GM23338 (cell line): ENCODE data around the gene PGM3. TPM values are rescaled to one million over a fixed set of nuclear protein-coding genes. Genes with fewer than 3 reads are reported as not detected.

Source experiments
- ATAC-seq: fragments of 200-7000 bp; cut with Tn5 transposase; 3 replicates; pipeline ENCODE4 v1.9.1; 2020
- DNase-seq: peaks from one replicate; pipeline ENCODE4 v3.0.0-alpha.2; 2015; ENCODE audit warnings: low spot score
- H2AFZ ChIP-seq: fragments of 200-600 bp; sonication (generic); 2 replicates; pipeline ENCODE4 v1.8.0; 2016; ENCODE audit warnings: antibody characterized with exemption, mild to moderate bottlenecking, moderate library complexity
- H3F3A ChIP-seq: fragments of 200-600 bp; sonication (generic); replicated peaks from 2 replicates; pipeline ENCODE4 v1.8.0; 2017; ENCODE audit warnings: antibody characterized with exemption, mixed run types, low read depth
- H3K27ac ChIP-seq: fragments of 200-600 bp; sonication (generic); 2 replicates; pipeline ENCODE4 v1.6.1; 2016; ENCODE audit warnings: low read depth
- H3K27me3 ChIP-seq: fragments of 200-600 bp; sonication (generic); 2 replicates; pipeline ENCODE4 v1.8.0; 2016; ENCODE audit warnings: mild to moderate bottlenecking, mixed run types, moderate library complexity; ENCODE audit not compliant: insufficient read depth
- H3K36me3 ChIP-seq: fragments of 200-600 bp; sonication (generic); 2 replicates; pipeline ENCODE4 v1.8.0; 2016; ENCODE audit warnings: mild to moderate bottlenecking; ENCODE audit not compliant: insufficient read depth
- H3K4me1 ChIP-seq: fragments of 200-600 bp; sonication (generic); 2 replicates; pipeline ENCODE4 v1.8.0; 2016; ENCODE audit warnings: mild to moderate bottlenecking, moderate library complexity; ENCODE audit not compliant: insufficient read depth
- H3K4me2 ChIP-seq: fragments of 200-600 bp; sonication (generic); 2 replicates; pipeline ENCODE4 v1.7.1; 2017; ENCODE audit warnings: mixed run types
- H3K4me3 ChIP-seq: fragments of 200-600 bp; sonication (generic); 2 replicates; pipeline ENCODE4 v1.6.1; 2016; ENCODE audit warnings: mixed run types
- H3K79me2 ChIP-seq: fragments of 200-600 bp; sonication (generic); replicated peaks from 2 replicates; pipeline ENCODE4 v1.8.0; 2017; ENCODE audit warnings: mild to moderate bottlenecking; ENCODE audit not compliant: insufficient read depth
- H3K9me2 ChIP-seq: fragments of 200-600 bp; sonication (generic); 2 replicates; pipeline ENCODE4 v1.8.0; 2017; ENCODE audit not compliant: insufficient read depth
- H4K20me1 ChIP-seq: fragments of 200-600 bp; sonication (generic); replicated peaks from 2 replicates; pipeline ENCODE4 v1.8.0; 2017; ENCODE audit warnings: mild to moderate bottlenecking; ENCODE audit not compliant: insufficient read depth
- H3K27ac Mint-ChIP-seq: 2 replicates; pipeline ENCODE4 v1.8.0; 2020; ENCODE audit warnings: inconsistent platforms, mild to moderate bottlenecking, moderate library complexity, mixed read lengths
- H3K27me3 Mint-ChIP-seq: 3 replicates; pipeline ENCODE4 v1.8.0; 2022; ENCODE audit warnings: low read depth, mild to moderate bottlenecking, moderate library complexity, mixed read lengths, inconsistent platforms; ENCODE audit not compliant: insufficient read depth, poor library complexity
- H3K36me3 Mint-ChIP-seq: 3 replicates; pipeline ENCODE4 v1.8.0; 2021; ENCODE audit warnings: low read depth, mild to moderate bottlenecking, inconsistent platforms, moderate library complexity, mixed read lengths
- H3K4me1 Mint-ChIP-seq: 3 replicates; pipeline ENCODE4 v1.8.0; 2020; ENCODE audit warnings: mild to moderate bottlenecking, inconsistent platforms, mixed read lengths
- H3K4me3 Mint-ChIP-seq: 3 replicates; pipeline ENCODE4 v1.8.0; 2021; ENCODE audit warnings: moderate library complexity, mild to moderate bottlenecking, inconsistent platforms, mixed read lengths
- H3K9me3 Mint-ChIP-seq: 3 replicates; pipeline ENCODE4 v1.8.0; 2020; ENCODE audit warnings: moderate library complexity, mild to moderate bottlenecking, inconsistent platforms, mixed read lengths
- CREB1 ChIP-seq: fragments of 250-450 bp; sonication (Bioruptor Pico); IDR thresholded peaks from 2 replicates; pipeline ENCODE4 v1.5.0; 2020; ENCODE audit warnings: low read depth, mild to moderate bottlenecking, moderate library complexity
- EZH2 ChIP-seq: fragments of 200-600 bp; sonication (generic); IDR thresholded peaks from one replicate; pipeline ENCODE4 v1.8.0; 2017; ENCODE audit warnings: antibody characterized with exemption, mild to moderate bottlenecking, low read depth; ENCODE audit not compliant: unreplicated experiment
- EZH2phosphoT487 ChIP-seq: fragments of 200-600 bp; sonication (generic); IDR thresholded peaks from one replicate; pipeline ENCODE4 v1.8.1; 2018; ENCODE audit warnings: antibody characterized with exemption; ENCODE audit not compliant: unreplicated experiment
- POLR2AphosphoS5 ChIP-seq: IDR thresholded peaks from 2 replicates; pipeline ENCODE4 v1.6.1; 2016; ENCODE audit warnings: antibody characterized with exemption, low read depth
- STAT1 ChIP-seq: IDR thresholded peaks from one replicate; pipeline ENCODE4 v1.6.1; 2016; ENCODE audit warnings: antibody characterized with exemption; ENCODE audit not compliant: unreplicated experiment
- ZNF331 ChIP-seq: fragments of 250-450 bp; sonication (Bioruptor Pico); IDR thresholded peaks from 2 replicates; pipeline ENCODE4 v1.5.0; 2020; ENCODE audit warnings: low read depth, mild to moderate bottlenecking, moderate library complexity
- polyA plus RNA-seq: library from polyadenylated mRNA; unstranded; fragments of >200 nt; fragmentation: Nextera tagmentation; extraction: Ambion mirVana; gene quantifications from 2 replicates; pipeline ENCODE4 v1.2.1, GENCODE V29; 2016
- total RNA-seq: library from RNA; depleted of rRNA; stranded (reverse); fragments of >200 nt; shearing (Covaris generic); gene quantifications from 2 replicates; pipeline ENCODE4 v1.2.3, GENCODE V29; 2014
- TF ChIP-seq, protein P1 (sequence below): IDR thresholded peaks from 2 replicates; pipeline ENCODE4 v1.6.1; 2016; ENCODE audit warnings: antibody characterized with exemption
- TF ChIP-seq, protein P2 (sequence below), 2 experiments: fragments of 200-600 bp in 1 of 2; sonication (generic) in 1 of 2; conservative IDR thresholded peaks; 2 replicates each; pipeline versions ENCODE4 v1.5.1 to v1.6.1; 2016 to 2017; ENCODE audit warnings: antibody characterized with exemption in 2 of 2, low read depth in 2 of 2, mild to moderate bottlenecking in 2 of 2, moderate library complexity in 1 of 2
- TF ChIP-seq, protein P3 (sequence below): IDR thresholded peaks from one replicate; pipeline ENCODE4 v1.6.1; 2018; ENCODE audit warnings: antibody characterized with exemption; ENCODE audit not compliant: unreplicated experiment

The PGM3 gene
- total and polyA plus RNA-seq, 2 experiments from 2014 or later, result 23.8 to 35.3 TPM

DNA sequence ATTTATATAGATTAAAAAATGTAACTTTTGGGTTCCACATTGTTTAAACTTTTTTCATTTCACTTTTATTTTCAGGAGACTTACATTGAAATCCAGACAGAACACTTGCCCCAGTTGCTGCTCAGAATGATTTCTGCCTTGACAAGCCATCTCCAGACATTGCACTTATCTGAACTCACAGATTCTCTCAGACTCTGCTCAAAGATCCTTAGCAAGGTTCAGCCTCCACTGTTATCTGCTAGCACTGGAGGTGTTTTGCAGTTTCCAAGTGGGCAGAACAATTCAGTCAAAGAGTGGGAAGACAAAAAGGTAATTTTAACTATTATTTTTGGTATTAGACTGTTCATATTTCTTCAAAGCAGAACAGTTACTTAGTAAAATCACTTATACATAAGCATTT, 67.6 kb downstream of the PGM3 start (continued):
- TF ChIP-seq, protein P1, sequence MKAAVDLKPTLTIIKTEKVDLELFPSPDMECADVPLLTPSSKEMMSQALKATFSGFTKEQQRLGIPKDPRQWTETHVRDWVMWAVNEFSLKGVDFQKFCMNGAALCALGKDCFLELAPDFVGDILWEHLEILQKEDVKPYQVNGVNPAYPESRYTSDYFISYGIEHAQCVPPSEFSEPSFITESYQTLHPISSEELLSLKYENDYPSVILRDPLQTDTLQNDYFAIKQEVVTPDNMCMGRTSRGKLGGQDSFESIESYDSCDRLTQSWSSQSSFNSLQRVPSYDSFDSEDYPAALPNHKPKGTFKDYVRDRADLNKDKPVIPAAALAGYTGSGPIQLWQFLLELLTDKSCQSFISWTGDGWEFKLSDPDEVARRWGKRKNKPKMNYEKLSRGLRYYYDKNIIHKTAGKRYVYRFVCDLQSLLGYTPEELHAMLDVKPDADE, result no peak
- TF ChIP-seq POLR2AphosphoS5 (no peak), ZNF331 (CRISPR knock-in tag) (no peak)
- TF ChIP-seq, protein P2, sequence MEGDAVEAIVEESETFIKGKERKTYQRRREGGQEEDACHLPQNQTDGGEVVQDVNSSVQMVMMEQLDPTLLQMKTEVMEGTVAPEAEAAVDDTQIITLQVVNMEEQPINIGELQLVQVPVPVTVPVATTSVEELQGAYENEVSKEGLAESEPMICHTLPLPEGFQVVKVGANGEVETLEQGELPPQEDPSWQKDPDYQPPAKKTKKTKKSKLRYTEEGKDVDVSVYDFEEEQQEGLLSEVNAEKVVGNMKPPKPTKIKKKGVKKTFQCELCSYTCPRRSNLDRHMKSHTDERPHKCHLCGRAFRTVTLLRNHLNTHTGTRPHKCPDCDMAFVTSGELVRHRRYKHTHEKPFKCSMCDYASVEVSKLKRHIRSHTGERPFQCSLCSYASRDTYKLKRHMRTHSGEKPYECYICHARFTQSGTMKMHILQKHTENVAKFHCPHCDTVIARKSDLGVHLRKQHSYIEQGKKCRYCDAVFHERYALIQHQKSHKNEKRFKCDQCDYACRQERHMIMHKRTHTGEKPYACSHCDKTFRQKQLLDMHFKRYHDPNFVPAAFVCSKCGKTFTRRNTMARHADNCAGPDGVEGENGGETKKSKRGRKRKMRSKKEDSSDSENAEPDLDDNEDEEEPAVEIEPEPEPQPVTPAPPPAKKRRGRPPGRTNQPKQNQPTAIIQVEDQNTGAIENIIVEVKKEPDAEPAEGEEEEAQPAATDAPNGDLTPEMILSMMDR (conservative IDR thresholded peaks at IDR 0.05; ENCODE audit: low read depth in 2 of 2), result no peak

DNA sequence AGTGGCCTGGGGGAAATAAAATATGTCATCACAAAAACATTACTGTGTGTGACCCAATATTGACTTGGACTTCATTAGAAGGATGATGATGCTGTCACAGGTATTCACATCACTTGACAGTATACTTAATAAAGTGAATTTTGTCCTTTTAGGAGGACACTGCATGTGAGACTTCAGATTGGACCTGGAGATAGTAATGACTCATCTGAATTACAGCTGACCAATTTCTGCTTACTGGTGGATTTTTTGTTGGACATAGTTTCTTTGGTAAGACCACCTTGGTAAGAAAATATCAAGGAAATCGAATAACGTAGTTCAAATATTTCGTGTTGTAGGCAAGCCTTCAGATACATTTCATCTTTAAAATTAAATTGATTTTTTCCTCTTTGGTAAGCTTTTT, 68.5 kb downstream of the PGM3 start:
- no peaks in the 10 kb centered on the region for H3K79me2 ChIP-seq
- no peak for ATAC-seq
- no peak overlapping the region for H3K4me3 ChIP-seq
- H3K27ac Mint-ChIP-seq, result peak overlapping the region; percentile 33
- H2AFZ ChIP-seq, result no peak overlapping the region
- peaks cover 26% of the 10 kb centered on the region for H3K36me3 Mint-ChIP-seq
- TF ChIP-seq, protein P1, result no peak
- no peak for TF ChIP-seq EZH2phosphoT487
- TF ChIP-seq, protein P3, sequence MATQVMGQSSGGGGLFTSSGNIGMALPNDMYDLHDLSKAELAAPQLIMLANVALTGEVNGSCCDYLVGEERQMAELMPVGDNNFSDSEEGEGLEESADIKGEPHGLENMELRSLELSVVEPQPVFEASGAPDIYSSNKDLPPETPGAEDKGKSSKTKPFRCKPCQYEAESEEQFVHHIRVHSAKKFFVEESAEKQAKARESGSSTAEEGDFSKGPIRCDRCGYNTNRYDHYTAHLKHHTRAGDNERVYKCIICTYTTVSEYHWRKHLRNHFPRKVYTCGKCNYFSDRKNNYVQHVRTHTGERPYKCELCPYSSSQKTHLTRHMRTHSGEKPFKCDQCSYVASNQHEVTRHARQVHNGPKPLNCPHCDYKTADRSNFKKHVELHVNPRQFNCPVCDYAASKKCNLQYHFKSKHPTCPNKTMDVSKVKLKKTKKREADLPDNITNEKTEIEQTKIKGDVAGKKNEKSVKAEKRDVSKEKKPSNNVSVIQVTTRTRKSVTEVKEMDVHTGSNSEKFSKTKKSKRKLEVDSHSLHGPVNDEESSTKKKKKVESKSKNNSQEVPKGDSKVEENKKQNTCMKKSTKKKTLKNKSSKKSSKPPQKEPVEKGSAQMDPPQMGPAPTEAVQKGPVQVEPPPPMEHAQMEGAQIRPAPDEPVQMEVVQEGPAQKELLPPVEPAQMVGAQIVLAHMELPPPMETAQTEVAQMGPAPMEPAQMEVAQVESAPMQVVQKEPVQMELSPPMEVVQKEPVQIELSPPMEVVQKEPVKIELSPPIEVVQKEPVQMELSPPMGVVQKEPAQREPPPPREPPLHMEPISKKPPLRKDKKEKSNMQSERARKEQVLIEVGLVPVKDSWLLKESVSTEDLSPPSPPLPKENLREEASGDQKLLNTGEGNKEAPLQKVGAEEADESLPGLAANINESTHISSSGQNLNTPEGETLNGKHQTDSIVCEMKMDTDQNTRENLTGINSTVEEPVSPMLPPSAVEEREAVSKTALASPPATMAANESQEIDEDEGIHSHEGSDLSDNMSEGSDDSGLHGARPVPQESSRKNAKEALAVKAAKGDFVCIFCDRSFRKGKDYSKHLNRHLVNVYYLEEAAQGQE, result no peak
- TF ChIP-seq CREB1, result no peak
- no peak for TF ChIP-seq EZH2
- TF ChIP-seq, protein P2 (conservative IDR thresholded peaks at IDR 0.05; ENCODE audit: low read depth in 2 of 2), result no peak
- TF ChIP-seq STAT1, result no peak
- no peak for DNase-seq
- H4K20me1 ChIP-seq, result no peaks in the 10 kb centered on the region
- H3K4me3 Mint-ChIP-seq, result no peak overlapping the region
- peaks cover 18% of the 10 kb centered on the region for H3K36me3 ChIP-seq
- H3K4me1 ChIP-seq, result peaks cover 24% of the 10 kb centered on the region
- no peaks in the 10 kb centered on the region for H3K27me3 Mint-ChIP-seq
- H3K9me2 ChIP-seq, result no peaks in the 10 kb centered on the region
- no peaks in the 10 kb centered on the region for H3K27me3 ChIP-seq
- no peak overlapping the region for H3K27ac ChIP-seq
- H3K4me2 ChIP-seq, result no peak overlapping the region
- H3F3A ChIP-seq, result no peaks in the 10 kb centered on the region
- no peaks in the 10 kb centered on the region for H3K9me3 Mint-ChIP-seq
- peaks cover 16% of the 10 kb centered on the region for H3K4me1 Mint-ChIP-seq
